Pancreas (tissue), 10 donors: Measurements from ENCODE around the gene ABI2. TPM values are rescaled to one million over a fixed set of nuclear protein-coding genes. Genes with fewer than 3 reads are reported as not detected.
"Not testable (repeated sequence)": the region's sequence is repeated elsewhere in the genome, so short reads cannot be mapped to it uniquely, and the experiment has no call there.

ENCODE experiments used
- ATAC-seq, 4 donors: fragments of 200-7000 bp; cut with Tn5 transposase; one replicate each; pipeline versions ENCODE4 v1.8.0 to v1.9.1; 2020; ENCODE audit warnings: mild to moderate bottlenecking in 4 of 4, moderate library complexity in 4 of 4
- DNase-seq, 6 donors: peaks; one replicate each; pipeline ENCODE4 v3.0.0-alpha.2; 2020
- FAIRE-seq: peaks from 2 replicates; lab custom pipeline; 2012; peaks lifted over from hg19 to GRCh38; lab: Jason Lieb, UNC
- H3K27ac ChIP-seq, 4 donors: fragments of 200-600 bp; sonication (generic); 1 replicate in 3 of 4; 2 replicates in 1 of 4; pipeline versions ENCODE4 v1.5.0 to v1.8.0; 2020
- H3K27me3 ChIP-seq, 4 donors: fragments of 200-600 bp; one replicate each; pipeline ENCODE4 v1.8.0; 2021
- H3K36me3 ChIP-seq, 3 donors: fragments of 200-600 bp; sonication (generic) in 1 of 3; one replicate each; pipeline versions ENCODE4 v1.5.0 to v1.8.0; 2020 to 2021
- H3K4me1 ChIP-seq, 3 donors: fragments of 200-600 bp; one replicate each; pipeline ENCODE4 v1.8.0; 2021
- H3K4me3 ChIP-seq, 4 donors: fragments of 200-600 bp; sonication (generic) in 2 of 4; one replicate each; pipeline versions ENCODE4 v1.5.0 to v1.8.0; 2020 to 2021
- H3K9me3 ChIP-seq, 4 donors: fragments of 200-600 bp; one replicate each; pipeline ENCODE4 v1.8.0; 2021
- WGBS, 2 donors: extraction: QIAGEN DNeasy Blood & Tissue Kit; methylation state at CpG; one replicate each; pipeline ENCODE4 v1.1.7; 2013; 5-methylcytosine and 5-hydroxymethylcytosine counted together
- intact Hi-C, 3 donors: fragments of 100-400 bp; cut with DNase I; formaldehyde crosslinking; loops; one replicate each; pipeline versions ENCODE4 v1.11.1 to v1.14.2; 2022
- polyA plus RNA-seq, 2 donors: library from polyadenylated mRNA; stranded (reverse); fragments of 200-250 nt; gene quantifications; one replicate each; pipeline ENCODE4 v1.2.3, GENCODE V29; 2013
- total RNA-seq, 6 donors: library from RNA; stranded (reverse); fragmentation: NEBNext Ultra II Directional in 4 of 6; extraction: Animal tissue kit (Norgen Biotek cat#: 25700) in 4 of 6; gene quantifications; one replicate each; pipeline versions ENCODE4 v1.2.1 to v1.2.4, GENCODE V29; 2021 to 2023
- TF ChIP-seq, protein P1 (sequence below), 4 donors: fragments of 200-600 bp; sonication (generic) in 3 of 4; IDR thresholded peaks; one replicate each; pipeline versions ENCODE4 v1.5.0 to v1.8.0; 2021; ENCODE audit warnings: antibody characterized with exemption in 4 of 4
- donor health status: healthy with polysubstance abuse.
- donor health status: DM: no; HTN: no; CAD: no; lungs with moderate emphysema.
- donor health status: DM: no; HTN: no; CAD: no.
- donor health status: control.
- donor health status: control.
- donor health status: Bipolar disorder and iron deficiency.
- donor health status: DM: yes; HTN: yes; CAD: no.
- donor health status: DM: no; HTN: no; CAD: no.
- donor health status: DM: no; HTN: no; CAD: no.
- donor health status: DM: yes; HTN: yes; CAD: no.

ABI2 gene
- total and polyA plus RNA-seq, 8 donors = 4.9 to 27.9 (median 12.7) TPM

DNA sequence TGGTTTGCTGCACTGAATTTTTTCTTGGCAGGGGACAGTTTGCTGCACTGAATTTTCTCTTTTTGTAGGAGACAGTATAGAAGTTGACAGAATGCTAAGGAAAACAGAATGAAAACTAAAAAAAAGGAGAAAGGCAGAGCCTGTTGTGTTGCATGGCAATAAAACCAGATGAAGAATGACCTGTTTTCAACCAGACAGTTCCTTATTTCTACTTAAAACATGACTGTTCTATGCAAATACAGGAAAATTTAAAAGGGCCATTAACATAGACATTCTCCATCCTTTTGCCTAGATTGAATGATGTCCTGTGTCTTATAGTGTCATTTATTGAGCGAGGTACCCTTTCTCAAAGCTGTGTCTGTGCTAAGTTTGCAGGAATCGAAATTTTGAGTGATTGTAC lies 33.3 kb downstream of the ABI2 start:
- Histone ChIP-seq H3K4me3 (no peak overlapping the region), H3K27ac (no peak overlapping the region), H3K27me3 (no peaks in the 10 kb centered on the region), H3K4me1 (no peaks in the 10 kb centered on the region), H3K9me3 (no peaks in the 10 kb centered on the region), H3K36me3 (no peaks in the 10 kb centered on the region)
- TF ChIP-seq, protein P1, sequence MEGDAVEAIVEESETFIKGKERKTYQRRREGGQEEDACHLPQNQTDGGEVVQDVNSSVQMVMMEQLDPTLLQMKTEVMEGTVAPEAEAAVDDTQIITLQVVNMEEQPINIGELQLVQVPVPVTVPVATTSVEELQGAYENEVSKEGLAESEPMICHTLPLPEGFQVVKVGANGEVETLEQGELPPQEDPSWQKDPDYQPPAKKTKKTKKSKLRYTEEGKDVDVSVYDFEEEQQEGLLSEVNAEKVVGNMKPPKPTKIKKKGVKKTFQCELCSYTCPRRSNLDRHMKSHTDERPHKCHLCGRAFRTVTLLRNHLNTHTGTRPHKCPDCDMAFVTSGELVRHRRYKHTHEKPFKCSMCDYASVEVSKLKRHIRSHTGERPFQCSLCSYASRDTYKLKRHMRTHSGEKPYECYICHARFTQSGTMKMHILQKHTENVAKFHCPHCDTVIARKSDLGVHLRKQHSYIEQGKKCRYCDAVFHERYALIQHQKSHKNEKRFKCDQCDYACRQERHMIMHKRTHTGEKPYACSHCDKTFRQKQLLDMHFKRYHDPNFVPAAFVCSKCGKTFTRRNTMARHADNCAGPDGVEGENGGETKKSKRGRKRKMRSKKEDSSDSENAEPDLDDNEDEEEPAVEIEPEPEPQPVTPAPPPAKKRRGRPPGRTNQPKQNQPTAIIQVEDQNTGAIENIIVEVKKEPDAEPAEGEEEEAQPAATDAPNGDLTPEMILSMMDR (IDR thresholded peaks at IDR 0.05) = no peak
- DNase-seq = no peak
- no peak for FAIRE-seq
- intact Hi-C loops = no loop called here
- ATAC-seq = no peak
- WGBS, 2 donors = 57 to 66% methylated on average over 2 of the region's 2 CpGs

- FAIRE-seq (no peak), ATAC-seq (no peak), DNase-seq (no peak)
- Histone ChIP-seq H3K9me3 (no peaks in the 10 kb centered on the region), H3K4me1 (no peaks in the 10 kb centered on the region), H3K27ac (no peak overlapping the region), H3K36me3 (no peaks in the 10 kb centered on the region), H3K4me3 (no peak overlapping the region), H3K27me3 (no peaks in the 10 kb centered on the region)
- TF ChIP-seq, protein P1 (IDR thresholded peaks at IDR 0.05) = no peak
- intact Hi-C loops = no loop called here
Measured at GRCh38 chr2:203361922-203362321, 33.7 kb downstream of the ABI2 start.

- no peaks in the 10 kb centered on the region for H3K9me3 ChIP-seq
- TF ChIP-seq, protein P1 (IDR thresholded peaks at IDR 0.05) = no peak
- FAIRE-seq (no peak), DNase-seq (no peak), ATAC-seq (no peak)
- H3K36me3 ChIP-seq = no peaks in the 10 kb centered on the region
- no peaks in the 10 kb centered on the region for H3K4me1 ChIP-seq
- 84 to 92% methylated on average over 5 of the region's 5 CpGs for WGBS, 2 donors
- H3K4me3 ChIP-seq = no peak overlapping the region
- intact Hi-C loops = no loop called here
- no peak overlapping the region for H3K27ac ChIP-seq
- H3K27me3 ChIP-seq = no peaks in the 10 kb centered on the region
Measured at GRCh38 chr2:203366639-203367466, 38.7 kb downstream of the ABI2 start.

DNA sequence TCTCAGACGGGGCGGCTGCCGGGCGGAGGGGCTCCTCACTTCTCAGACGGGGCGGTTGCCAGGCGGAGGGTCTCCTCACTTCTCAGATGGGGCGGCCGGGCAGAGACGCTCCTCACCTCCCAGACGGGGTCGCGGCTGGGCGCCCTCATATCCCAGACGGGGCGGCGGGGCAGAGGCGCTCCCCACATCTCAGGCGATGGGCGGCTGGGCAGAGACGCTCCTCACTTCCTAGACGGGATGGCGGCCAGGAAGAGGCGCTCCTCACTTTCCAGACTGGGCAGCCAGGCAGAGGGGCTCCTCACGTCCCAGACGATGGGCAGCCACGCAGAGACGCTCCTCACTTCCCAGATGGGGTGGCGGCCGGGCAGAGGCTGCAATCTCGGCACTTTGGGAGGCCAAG lies 44.5 kb downstream of the ABI2 start:
- 94 to 100% methylated on average over 7 to 28 of the region's 31 CpGs for WGBS, 2 donors
- H3K27me3 ChIP-seq, H3K4me3 ChIP-seq, H3K9me3 ChIP-seq, H3K4me1 ChIP-seq, H3K27ac ChIP-seq, intact Hi-C loops, ATAC-seq, H3K36me3 ChIP-seq, DNase-seq, FAIRE-seq: not testable (repeated sequence)

GRCh38 chr2:203376173-203376572 lies 48.0 kb downstream of the ABI2 start:
- Histone ChIP-seq H3K36me3 (no peaks in the 10 kb centered on the region), H3K27ac (no peak overlapping the region), H3K27me3 (no peaks in the 10 kb centered on the region), H3K9me3 (no peaks in the 10 kb centered on the region), H3K4me1 (no peaks in the 10 kb centered on the region), H3K4me3 (no peak overlapping the region)
- TF ChIP-seq, protein P1 (IDR thresholded peaks at IDR 0.05) = no peak
- intact Hi-C loops = no loop called here
- no peak for ATAC-seq
- no peak for DNase-seq
- no peak for FAIRE-seq
